HCT116 (cell line): Measurements from ENCODE around the gene SPG7. TPM values are rescaled to one million over a fixed set of nuclear protein-coding genes. Genes with fewer than 3 reads are reported as not detected.

Source experiments
- ATAC-seq: fragments of 200-7000 bp; cut with Tn5 transposase; 2 replicates; pipeline ENCODE4 v1.9.1; 2020; ENCODE audit warnings: mild to moderate bottlenecking, moderate library complexity
- BruUV-seq: library from RNA; stranded (reverse); fragments of 400-500 nt; replicated peaks from 2 replicates; lab custom pipeline; 2021; lab: Mats Ljungman, UMichigan
- CTCF ChIA-PET: fragments of 300-600 bp; sonication (Branson Sonifier 250); formaldehyde crosslinking; loops from one replicate; lab custom pipeline; 2021; ENCODE audit warnings: antibody characterized with exemption; lab: Charles Lee
- POLR2A ChIA-PET: fragments of 300-600, 350-600 bp; sonication (Branson Sonifier 250); formaldehyde crosslinking; loops from one replicate; lab custom pipeline; 2021; ENCODE audit warnings: antibody characterized with exemption; lab: Charles Lee
- RAD21 ChIA-PET, 2 experiments: fragments of 300-600 bp; sonication (Branson Sonifier 250); formaldehyde crosslinking; loops; one replicate each; lab custom pipeline; 2023; ENCODE audit warnings: low total read pairs in 2 of 2; ENCODE audit not compliant: uncharacterized antibody in 2 of 2, unreplicated experiment in 2 of 2, low non-redundant PET in 1 of 2; lab: Charles Lee
- DNase-seq: peaks from one replicate; pipeline ENCODE4 v3.0.0-alpha.2; 2010; ENCODE audit warnings: low read depth, low spot score
- H2AFZ ChIP-seq: fragments of 200-600 bp; shearing (Covaris generic), sonication (generic); 2 replicates; pipeline ENCODE4 v1.6.1; 2017; ENCODE audit warnings: low read depth, mixed run types, mixed read lengths, antibody characterized with exemption, low read length; ENCODE audit not compliant: poor library complexity, severe bottlenecking
- H3K27ac ChIP-seq: 2 replicates; pipeline ENCODE4 v1.5.1; 2012; ENCODE audit warnings: low read depth, low read length
- H3K27me3 ChIP-seq: fragments of 200-600 bp; sonication (generic); 2 replicates; pipeline ENCODE4 v1.6.1; 2016; ENCODE audit warnings: mixed run types, low read length, mixed read lengths; ENCODE audit not compliant: insufficient read depth
- H3K36me3 ChIP-seq, 2 experiments: fragments of 200-500 bp in 1 of 2; fragments of 200-600 bp in 1 of 2; sonication (Bioruptor generic) in 1 of 2; sonication (generic) in 1 of 2; 2 replicates each; pipeline versions ENCODE4 v1.5.1 to v1.6.1; 2014 to 2016; ENCODE audit warnings: low read length in 2 of 2, inconsistent platforms in 1 of 2, mixed read lengths in 1 of 2, mixed run types in 1 of 2; ENCODE audit not compliant: insufficient read depth in 2 of 2, control insufficient read depth in 1 of 2
- H3K4me1 ChIP-seq, 2 experiments: fragments of 200-600 bp in 1 of 2; sonication (generic) in 1 of 2; 2 replicates each; pipeline versions ENCODE4 v1.5.1 to v1.6.1; 2012 to 2017; ENCODE audit warnings: low read length in 2 of 2, inconsistent platforms in 1 of 2, mild to moderate bottlenecking in 1 of 2, mixed read lengths in 1 of 2, mixed run types in 1 of 2, moderate library complexity in 1 of 2; ENCODE audit not compliant: insufficient read depth in 2 of 2, control insufficient read depth in 1 of 2
- H3K4me2 ChIP-seq: fragments of 200-600 bp; sonication (generic); 2 replicates; pipeline ENCODE4 v1.6.1; 2017; ENCODE audit warnings: mixed run types, low read length, mixed read lengths
- H3K4me3 ChIP-seq, 2 experiments: fragments of 200-600 bp in 1 of 2; sonication (generic) in 1 of 2; replicated peaks in 1 of 2; 2 replicates each; pipeline ENCODE4 v1.5.1; 2011 to 2016; ENCODE audit warnings: low read length in 2 of 2, control low read depth in 1 of 2, low read depth in 1 of 2, mild to moderate bottlenecking in 1 of 2, mixed read lengths in 1 of 2, mixed run types in 1 of 2
- H3K79me2 ChIP-seq: fragments of 200-600 bp; sonication (generic); 2 replicates; pipeline ENCODE4 v1.6.1; 2017; ENCODE audit warnings: mild to moderate bottlenecking, mixed run types, low read length, moderate library complexity, mixed read lengths; ENCODE audit not compliant: insufficient read depth
- H3K9ac ChIP-seq: fragments of 200-600 bp; sonication (generic); 2 replicates; pipeline ENCODE4 v1.6.1; 2016; ENCODE audit warnings: low read length, mixed read lengths
- H3K9me2 ChIP-seq: fragments of 200-600 bp; sonication (generic), shearing (Covaris generic); 2 replicates; pipeline ENCODE4 v1.6.1; 2017; ENCODE audit warnings: mixed run types, mild to moderate bottlenecking, moderate library complexity; ENCODE audit not compliant: insufficient read depth
- H3K9me3 ChIP-seq, 2 experiments: fragments of 200-500 bp in 1 of 2; fragments of 200-600 bp in 1 of 2; sonication (Bioruptor generic) in 1 of 2; sonication (generic) in 1 of 2; 2 replicates each; pipeline ENCODE4 v1.6.1; 2014 to 2017; ENCODE audit warnings: low read length in 2 of 2, mixed read lengths in 2 of 2, inconsistent platforms in 1 of 2, low read depth in 1 of 2, mild to moderate bottlenecking in 1 of 2, mixed run types in 1 of 2, moderate library complexity in 1 of 2; ENCODE audit not compliant: control insufficient read depth in 1 of 2, insufficient read depth in 1 of 2
- H4K20me1 ChIP-seq: fragments of 200-600 bp; sonication (generic), shearing (Covaris generic); 2 replicates; pipeline ENCODE4 v1.6.1; 2017; ENCODE audit warnings: mixed run types, mild to moderate bottlenecking, moderate library complexity; ENCODE audit not compliant: insufficient read depth
- POLR2AphosphoS5 ChIP-seq: IDR thresholded peaks from 2 replicates; pipeline ENCODE4 v1.6.1; 2011; ENCODE audit warnings: mild to moderate bottlenecking, low read depth, low read length, moderate library complexity
- TCF7L2 ChIP-seq: IDR thresholded peaks from 2 replicates; pipeline ENCODE4 v1.7.0; 2011; ENCODE audit warnings: borderline replicate concordance, inconsistent platforms; ENCODE audit not compliant: insufficient read depth, insufficient read length; ENCODE audit errors: extremely low read depth
- intact Hi-C: fragments of 100-400 bp; cut with micrococcal nuclease; formaldehyde crosslinking; loops from 2 replicates; pipeline ENCODE4 v1.10.0; 2022
- total RNA-seq: library from RNA; stranded (reverse); gene quantifications from one replicate; pipeline ENCODE4 v1.2.1, GENCODE V29; 2021; ENCODE audit not compliant: unreplicated experiment
- TF ChIP-seq, protein P1 (sequence below): IDR thresholded peaks from 2 replicates; pipeline ENCODE4 v1.6.1; 2011; ENCODE audit warnings: mild to moderate bottlenecking, low read length, moderate library complexity; ENCODE audit not compliant: insufficient replicate concordance; ENCODE audit errors: extremely low read depth

SPG7 gene
- total RNA-seq, 1 experiment from 2014 or later = 116 TPM

GRCh38 chr16:89602273-89602951 lies 94.2 kb downstream of the SPG7 start:
- peak; percentile 24 for DNase-seq
- Histone ChIP-seq H3K4me3 (peak overlapping the region; percentile 19 to 49), H3K79me2 (no peaks in the 10 kb centered on the region)
- intact Hi-C loops = no loop called here
- TF ChIP-seq, protein P1, sequence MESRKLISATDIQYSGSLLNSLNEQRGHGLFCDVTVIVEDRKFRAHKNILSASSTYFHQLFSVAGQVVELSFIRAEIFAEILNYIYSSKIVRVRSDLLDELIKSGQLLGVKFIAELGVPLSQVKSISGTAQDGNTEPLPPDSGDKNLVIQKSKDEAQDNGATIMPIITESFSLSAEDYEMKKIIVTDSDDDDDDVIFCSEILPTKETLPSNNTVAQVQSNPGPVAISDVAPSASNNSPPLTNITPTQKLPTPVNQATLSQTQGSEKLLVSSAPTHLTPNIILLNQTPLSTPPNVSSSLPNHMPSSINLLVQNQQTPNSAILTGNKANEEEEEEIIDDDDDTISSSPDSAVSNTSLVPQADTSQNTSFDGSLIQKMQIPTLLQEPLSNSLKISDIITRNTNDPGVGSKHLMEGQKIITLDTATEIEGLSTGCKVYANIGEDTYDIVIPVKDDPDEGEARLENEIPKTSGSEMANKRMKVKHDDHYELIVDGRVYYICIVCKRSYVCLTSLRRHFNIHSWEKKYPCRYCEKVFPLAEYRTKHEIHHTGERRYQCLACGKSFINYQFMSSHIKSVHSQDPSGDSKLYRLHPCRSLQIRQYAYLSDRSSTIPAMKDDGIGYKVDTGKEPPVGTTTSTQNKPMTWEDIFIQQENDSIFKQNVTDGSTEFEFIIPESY = no peak
- TF ChIP-seq POLR2AphosphoS5 (peak; percentile 31; the same call in 1 of the 2 replicates), TCF7L2 (peak; percentile 66)
- TF ChIP-seq, all 23 proteins: peak for 2
- peak overlapping the region; percentile 83 for H3K4me2 ChIP-seq
- peak overlapping the region; percentile 31 for H3K9ac ChIP-seq
- no peaks in the 10 kb centered on the region for H4K20me1 ChIP-seq
- H2AFZ ChIP-seq = peak overlapping the region; percentile 27
- H3K9me2 ChIP-seq = no peaks in the 10 kb centered on the region
- peak; percentile 71 for ATAC-seq
- CTCF ChIA-PET = interaction anchor here (1.0 to 2.0 kb wide), 7 partner anchors 11 to 40 kb away, joined by 3 to 10 read pairs (median 4); partner anchors contain the start of gene DPEP1
- H3K4me1 ChIP-seq = peaks cover 28 to 52% of the 10 kb centered on the region in 2 experiments
- POLR2A ChIA-PET = interaction anchor here (0.7 to 1.8 kb wide), 6 partner anchors 13 to 385 kb away, joined by 3 to 6 read pairs (median 3); partner anchors contain the start of genes CHMP1A and SPATA33
- H3K9me3 ChIP-seq = no peaks in the 10 kb centered on the region
- no TSS peak for BruUV-seq
- no peaks in the 10 kb centered on the region for H3K27me3 ChIP-seq
- no peaks in the 10 kb centered on the region for H3K36me3 ChIP-seq
- RAD21 ChIA-PET = interaction anchor here in 1 of 2 experiments (0.6 to 0.7 kb wide), 2 partner anchors 15 to 25 kb away, joined by 3 read pairs; no protein-coding TSS in a partner anchor
- H3K27ac ChIP-seq = peak overlapping the region; percentile 43
